Small intestine (tissue), 7 donors: ENCODE data around the gene ZNF814. TPM values are rescaled to one million over a fixed set of nuclear protein-coding genes. Genes with fewer than 3 reads are reported as not detected.

Experiments used
- DNase-seq, 2 donors: peaks; one replicate each; pipeline versions ENCODE4 v3.0.0 to v3.0.0-alpha.2; 2013
- FAIRE-seq: peaks from 2 replicates; lab custom pipeline; 2012; peaks lifted over from hg19 to GRCh38; lab: Jason Lieb, UNC
- H3K27ac ChIP-seq, 3 donors: one replicate each; pipeline ENCODE4 v1.5.1; 2013; ENCODE audit warnings: low read length in 2 of 3, mild to moderate bottlenecking in 2 of 3, control low read depth in 1 of 3, inconsistent platforms in 1 of 3, low read depth in 1 of 3, moderate library complexity in 1 of 3
- H3K27me3 ChIP-seq, 3 donors: one replicate each; pipeline ENCODE4 v1.6.1; 2013; ENCODE audit warnings: low read length in 3 of 3, inconsistent platforms in 1 of 3; ENCODE audit not compliant: control insufficient read depth in 3 of 3, insufficient read depth in 3 of 3
- H3K36me3 ChIP-seq, 3 donors: one replicate each; pipeline ENCODE4 v1.6.1; 2013; ENCODE audit warnings: low read length in 3 of 3, inconsistent platforms in 1 of 3, low read depth in 1 of 3, mild to moderate bottlenecking in 1 of 3, moderate library complexity in 1 of 3; ENCODE audit not compliant: control insufficient read depth in 3 of 3, insufficient read depth in 2 of 3
- H3K4me1 ChIP-seq, 3 donors: one replicate each; pipeline ENCODE4 v1.6.1; 2013; ENCODE audit warnings: low read length in 2 of 3, inconsistent platforms in 1 of 3, low read depth in 1 of 3, mild to moderate bottlenecking in 1 of 3, moderate library complexity in 1 of 3; ENCODE audit not compliant: control insufficient read depth in 3 of 3, insufficient read depth in 2 of 3
- H3K4me3 ChIP-seq, 3 donors: one replicate each; pipeline ENCODE4 v1.5.1; 2013; ENCODE audit warnings: low read length in 3 of 3, control low read depth in 1 of 3, inconsistent platforms in 1 of 3, low read depth in 1 of 3, mild to moderate bottlenecking in 1 of 3, moderate library complexity in 1 of 3
- H3K9me3 ChIP-seq, 2 donors: one replicate each; pipeline ENCODE4 v1.6.1; 2013; ENCODE audit warnings: low read depth in 1 of 2, low read length in 1 of 2; ENCODE audit not compliant: control insufficient read depth in 2 of 2, insufficient read depth in 1 of 2
- WGBS, 3 donors: extraction: QIAGEN DNeasy Blood & Tissue Kit; methylation state at CpG; one replicate each; pipeline ENCODE4 v1.1.7; 2013; 5-methylcytosine and 5-hydroxymethylcytosine counted together
- polyA plus RNA-seq, 4 donors: library from polyadenylated mRNA; stranded (reverse) in 3 of 4; unstranded in 1 of 4; fragments of 200-250 nt in 3 of 4; fragments of 120-200 nt in 1 of 4; gene quantifications; one replicate each; pipeline versions ENCODE4 v1.2.1 to v1.2.3, GENCODE V29; 2013
- donor health status: healthy with polysubstance abuse.
- donor health status: control.
- donor health status: control.
- donor health status: Bipolar disorder and iron deficiency.
- donor health status: healthy.

ZNF814 gene
- polyA plus RNA-seq, 4 donors = 11.6 to 44.8 (median 17.2) TPM

DNA sequence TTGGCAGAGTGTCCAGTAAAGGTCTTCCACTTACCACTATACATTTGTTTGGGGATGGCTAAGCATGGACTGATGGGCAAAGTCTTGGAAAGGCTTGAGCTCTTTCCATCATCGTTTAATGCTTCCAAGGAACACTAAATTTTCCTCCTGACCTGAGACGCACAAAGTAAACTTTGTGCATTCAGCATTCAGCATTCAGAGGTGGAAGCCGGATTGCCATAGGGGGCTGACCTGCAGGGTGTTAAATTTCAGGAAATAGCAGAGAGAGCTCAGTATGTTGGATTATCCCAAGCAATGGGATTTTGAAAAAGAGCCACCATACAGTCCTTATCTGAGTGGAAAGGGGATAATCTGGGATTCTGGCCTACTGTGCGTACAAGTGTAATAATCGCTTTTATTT, 88.1 kb downstream of the ZNF814 start:
- Histone ChIP-seq H3K4me3 (no peak overlapping the region), H3K27me3 (no peaks in the 10 kb centered on the region), H3K4me1 (peaks cover 0 to 8% (median 2%) of the 10 kb centered on the region in 3 donors), H3K9me3 (no peaks in the 10 kb centered on the region), H3K27ac (no peak overlapping the region), H3K36me3 (peaks cover 1 to 28% (median 2%) of the 10 kb centered on the region in 3 donors)
- DNase-seq (no peak), FAIRE-seq (no peak)
- WGBS, 3 donors = 77 to 91% (median 88%) methylated on average over 5 of the region's 5 CpGs

Other genes with a start within 250 kb of the ZNF814 start
- gene ZSCAN4, start 220.1 kb downstream of the ZNF814 start, polyA plus RNA-seq = under 1 TPM in 2 of 4 donors, not detected in 2; 0.06 TPM
- 10 to 100 TPM in 1 of 4 donors, 1 to 10 TPM in 3; 1.1 to 11.3 (median 2.1) TPM for gene ZNF551, start 207.1 kb downstream of the ZNF814 start, polyA plus RNA-seq
- gene ZNF154, start 179.8 kb downstream of the ZNF814 start, polyA plus RNA-seq = 10 to 100 TPM in 1 of 4 donors, 1 to 10 TPM in 1, under 1 TPM in 1, not detected in 1; 0.27 to 16.7 (median 1.4) TPM
- gene ZNF671, start 161.4 kb downstream of the ZNF814 start, polyA plus RNA-seq = 10 to 100 TPM in 1 of 4 donors, 1 to 10 TPM in 3; 1.6 to 13.0 (median 2.8) TPM
- 10 to 100 TPM in 1 of 4 donors, 1 to 10 TPM in 3; 3.1 to 22.1 (median 4.8) TPM for gene ZNF776, start 142.2 kb downstream of the ZNF814 start, polyA plus RNA-seq
- 10 to 100 TPM in 1 of 4 donors, 1 to 10 TPM in 3; 6.2 to 20.4 (median 8.0) TPM for gene ZNF586, start 119.4 kb downstream of the ZNF814 start, polyA plus RNA-seq
- gene ZNF552, start 74.1 kb downstream of the ZNF814 start, polyA plus RNA-seq = 10 to 100 TPM in 1 of 4 donors, 1 to 10 TPM in 3; 8.1 to 48.0 (median 9.0) TPM
- 10 to 100 TPM in 1 of 4 donors, 1 to 10 TPM in 3; 2.7 to 21.8 (median 6.5) TPM for gene ZNF587B, start 58.7 kb downstream of the ZNF814 start, polyA plus RNA-seq
- gene ZNF587, start 39.2 kb downstream of the ZNF814 start, polyA plus RNA-seq = 10 to 100 TPM in 2 of 4 donors, 1 to 10 TPM in 2; 5.1 to 53.9 (median 12.2) TPM
- 10 to 100 TPM in 1 of 4 donors, 1 to 10 TPM in 3; 1.6 to 24.0 (median 3.4) TPM for gene ZNF417, start 27.6 kb upstream of the ZNF814 start, polyA plus RNA-seq
- gene ZNF418, start 46.4 kb upstream of the ZNF814 start, polyA plus RNA-seq = 10 to 100 TPM in 1 of 4 donors, 1 to 10 TPM in 3; 2.5 to 14.1 (median 5.0) TPM
- 1 to 10 TPM; 1.3 to 7.7 (median 2.4) TPM for gene ZNF256, start 58.7 kb upstream of the ZNF814 start, polyA plus RNA-seq
- gene C19orf18, start 85.5 kb upstream of the ZNF814 start, polyA plus RNA-seq = 1 to 10 TPM in 2 of 4 donors, under 1 TPM in 1, not detected in 1; 0.85 to 1.3 (median 1.0) TPM
- gene ZNF606, start 113.8 kb upstream of the ZNF814 start, polyA plus RNA-seq = 10 to 100 TPM in 1 of 4 donors, 1 to 10 TPM in 3; 3.8 to 20.1 (median 6.4) TPM
- gene ZSCAN1, start 145.0 kb upstream of the ZNF814 start, polyA plus RNA-seq = under 1 TPM in 2 of 4 donors, not detected in 2; 0.21 to 0.38 TPM
- gene ZNF135, start 170.2 kb upstream of the ZNF814 start, polyA plus RNA-seq = 1 to 10 TPM in 2 of 4 donors, under 1 TPM in 2; 0.67 to 6.2 (median 1.4) TPM
- 10 to 100 TPM in 2 of 4 donors, 1 to 10 TPM in 2; 6.3 to 58.1 (median 18.5) TPM for gene ZSCAN18, start 209.2 kb upstream of the ZNF814 start, polyA plus RNA-seq